Left ventricle myocardium inferior (tissue), 1 donor: ENCODE data around the gene S100A12. TPM values are rescaled to one million over a fixed set of nuclear protein-coding genes. Genes with fewer than 3 reads are reported as not detected.

Source experiments
- DNase-seq: peaks from one replicate; pipeline ENCODE4 v3.0.0-alpha.2; 2020
- H3K27ac ChIP-seq: fragments of 200-600 bp; replicated peaks from 2 replicates; pipeline ENCODE4 v1.8.0; 2021
- H3K27me3 ChIP-seq: fragments of 200-600 bp; 2 replicates; pipeline ENCODE4 v1.8.0; 2021; ENCODE audit warnings: low read depth
- H3K36me3 ChIP-seq: fragments of 200-600 bp; 2 replicates; pipeline ENCODE4 v1.8.0; 2021
- H3K4me1 ChIP-seq: fragments of 200-600 bp; 2 replicates; pipeline ENCODE4 v1.8.0; 2021
- H3K4me3 ChIP-seq: fragments of 200-600 bp; 2 replicates; pipeline ENCODE4 v1.8.0; 2021; ENCODE audit warnings: mild to moderate bottlenecking, moderate library complexity
- H3K9me3 ChIP-seq: fragments of 200-600 bp; replicated peaks from 2 replicates; pipeline ENCODE4 v1.8.0; 2021
- intact Hi-C: fragments of 100-400 bp; cut with micrococcal nuclease; formaldehyde crosslinking; loops from one replicate; pipeline ENCODE4 v1.11.0; 2022
- total RNA-seq: library from RNA; stranded (reverse); fragmentation: NEBNext Ultra II Directional; extraction: Animal tissue kit (Norgen Biotek cat#: 25700); gene quantifications from one replicate; pipeline ENCODE4 v1.2.1, GENCODE V29; 2021
- TF ChIP-seq, protein P1 (sequence below): fragments of 200-600 bp; IDR thresholded peaks from 2 replicates; pipeline ENCODE4 v1.8.0; 2021; ENCODE audit warnings: antibody characterized with exemption, mild to moderate bottlenecking, borderline replicate concordance
- donor health status: DM: no; HTN: yes; CAD: no; lungs with severe emphysema.

The S100A12 gene
- total RNA-seq, 1 donor from 2014 or later: 2.3 TPM

DNA sequence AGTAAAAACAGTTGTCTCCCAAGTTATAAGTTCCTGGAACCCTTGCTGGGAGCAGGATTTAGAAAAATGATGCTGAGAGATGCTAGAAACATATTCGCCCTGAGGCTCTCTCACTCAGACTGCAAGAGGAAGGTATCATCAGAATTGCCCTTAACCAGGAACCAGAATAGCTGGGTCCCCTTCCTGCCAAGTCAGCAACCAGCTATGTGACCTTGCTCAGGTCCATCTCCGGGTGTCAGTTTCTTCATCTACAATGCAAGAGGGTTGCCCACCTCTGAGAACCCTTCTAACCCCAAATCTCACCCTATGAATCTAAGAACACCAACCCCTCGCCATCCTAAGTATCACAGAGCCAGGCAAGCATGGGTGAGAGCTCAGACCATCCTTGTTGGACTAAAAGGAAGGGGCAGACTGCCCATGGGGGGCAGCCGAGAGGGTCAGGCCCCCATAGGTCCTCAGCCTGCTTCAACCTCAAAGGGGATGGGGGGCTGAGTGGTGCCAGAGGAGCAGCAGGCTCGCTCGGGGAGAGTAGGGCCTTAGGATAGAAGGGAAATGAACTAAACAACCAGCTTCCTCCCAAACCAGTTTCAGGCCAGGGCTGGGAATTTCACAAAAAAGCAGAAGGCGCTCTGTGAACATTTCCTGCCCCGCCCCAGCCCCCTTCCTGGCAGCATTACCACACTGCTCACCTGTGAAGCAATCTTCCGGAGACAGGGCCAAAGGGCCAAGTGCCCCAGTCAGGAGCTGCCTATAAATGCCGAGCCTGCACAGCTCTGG lies 18.2 kb downstream of the S100A12 start:
- TF ChIP-seq, protein P1, sequence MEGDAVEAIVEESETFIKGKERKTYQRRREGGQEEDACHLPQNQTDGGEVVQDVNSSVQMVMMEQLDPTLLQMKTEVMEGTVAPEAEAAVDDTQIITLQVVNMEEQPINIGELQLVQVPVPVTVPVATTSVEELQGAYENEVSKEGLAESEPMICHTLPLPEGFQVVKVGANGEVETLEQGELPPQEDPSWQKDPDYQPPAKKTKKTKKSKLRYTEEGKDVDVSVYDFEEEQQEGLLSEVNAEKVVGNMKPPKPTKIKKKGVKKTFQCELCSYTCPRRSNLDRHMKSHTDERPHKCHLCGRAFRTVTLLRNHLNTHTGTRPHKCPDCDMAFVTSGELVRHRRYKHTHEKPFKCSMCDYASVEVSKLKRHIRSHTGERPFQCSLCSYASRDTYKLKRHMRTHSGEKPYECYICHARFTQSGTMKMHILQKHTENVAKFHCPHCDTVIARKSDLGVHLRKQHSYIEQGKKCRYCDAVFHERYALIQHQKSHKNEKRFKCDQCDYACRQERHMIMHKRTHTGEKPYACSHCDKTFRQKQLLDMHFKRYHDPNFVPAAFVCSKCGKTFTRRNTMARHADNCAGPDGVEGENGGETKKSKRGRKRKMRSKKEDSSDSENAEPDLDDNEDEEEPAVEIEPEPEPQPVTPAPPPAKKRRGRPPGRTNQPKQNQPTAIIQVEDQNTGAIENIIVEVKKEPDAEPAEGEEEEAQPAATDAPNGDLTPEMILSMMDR: no peak
- Histone ChIP-seq H3K36me3 (no peaks in the 10 kb centered on the region), H3K4me3 (no peak overlapping the region), H3K27ac (peak overlapping the region; percentile 27), H3K4me1 (peaks cover 17% of the 10 kb centered on the region), H3K27me3 (peaks cover 9% of the 10 kb centered on the region), H3K9me3 (no peaks in the 10 kb centered on the region)
- peak; percentile 65 for DNase-seq
- intact Hi-C loops: no loop called here

DNA sequence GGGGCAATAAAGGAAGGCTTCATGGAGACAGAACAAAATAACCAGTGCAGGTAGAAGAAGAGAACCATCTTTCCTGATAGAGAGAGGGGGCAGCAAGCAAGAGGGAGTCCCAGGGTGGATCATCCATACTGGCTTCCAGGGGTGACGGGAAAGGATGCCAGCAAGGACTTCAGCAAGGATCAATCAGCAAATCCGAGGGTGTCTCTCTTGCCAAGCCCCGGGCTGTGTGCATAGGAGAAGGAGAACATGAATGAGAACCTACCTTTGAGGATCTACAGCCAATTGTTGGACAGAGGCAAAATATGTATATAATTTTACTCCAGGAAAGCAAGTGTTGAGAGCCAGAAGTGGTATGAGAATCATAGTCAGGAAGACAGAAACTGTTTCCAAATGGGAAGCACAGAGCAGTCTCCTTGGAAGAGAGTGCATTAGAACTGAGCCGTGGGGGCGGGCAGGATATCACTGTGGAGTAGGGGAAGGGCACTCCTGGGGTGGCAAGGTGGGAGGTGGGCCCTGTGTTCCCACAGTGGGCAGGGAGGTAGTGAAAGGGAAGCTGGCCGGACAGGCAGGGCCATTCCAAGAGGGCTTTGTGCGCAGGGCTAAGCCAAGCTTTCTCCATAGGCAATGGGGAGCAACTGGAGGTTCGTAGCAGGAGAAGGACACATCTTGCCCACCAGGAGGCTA lies 18.9 kb downstream of the S100A12 start:
- Histone ChIP-seq H3K4me3 (no peak overlapping the region), H3K27ac (no peak overlapping the region), H3K9me3 (no peaks in the 10 kb centered on the region), H3K36me3 (no peaks in the 10 kb centered on the region), H3K27me3 (peaks cover 16% of the 10 kb centered on the region), H3K4me1 (peaks cover 17% of the 10 kb centered on the region)
- intact Hi-C loops: no loop called here
- TF ChIP-seq, protein P1: no peak
- no peak for DNase-seq

DNA sequence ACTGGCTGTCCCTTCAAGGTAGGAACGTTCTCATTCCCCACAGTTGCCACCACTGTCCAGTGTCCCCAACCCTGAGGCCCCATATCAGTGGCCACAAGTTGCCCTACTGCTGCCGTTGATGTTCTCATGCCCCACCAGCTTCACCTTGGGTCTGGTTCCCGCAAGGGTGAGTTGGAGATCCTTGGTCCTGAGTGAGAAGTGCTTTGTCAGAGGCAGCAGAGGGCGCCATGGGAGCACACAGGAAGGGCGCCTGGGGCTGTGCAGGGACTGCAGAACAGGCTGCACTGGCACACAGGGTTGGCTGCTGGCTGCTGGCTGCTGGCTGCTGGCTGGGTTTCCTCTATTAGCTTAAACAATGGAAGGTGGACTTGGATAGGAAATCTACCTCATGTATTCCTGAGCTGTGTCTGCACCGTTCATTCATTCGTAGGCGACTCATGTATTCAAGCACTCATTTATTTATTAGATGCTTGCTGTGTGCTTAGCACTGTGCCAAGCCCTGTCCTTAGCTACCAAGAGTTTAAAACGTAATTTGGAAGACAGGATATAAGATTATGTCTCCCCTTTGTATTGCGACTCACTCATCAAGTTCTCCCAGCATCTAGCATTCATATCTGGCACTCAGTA lies 19.9 kb downstream of the S100A12 start:
- H3K27ac ChIP-seq: no peak overlapping the region
- intact Hi-C loops: no loop called here
- DNase-seq: peak; percentile 61

DNA sequence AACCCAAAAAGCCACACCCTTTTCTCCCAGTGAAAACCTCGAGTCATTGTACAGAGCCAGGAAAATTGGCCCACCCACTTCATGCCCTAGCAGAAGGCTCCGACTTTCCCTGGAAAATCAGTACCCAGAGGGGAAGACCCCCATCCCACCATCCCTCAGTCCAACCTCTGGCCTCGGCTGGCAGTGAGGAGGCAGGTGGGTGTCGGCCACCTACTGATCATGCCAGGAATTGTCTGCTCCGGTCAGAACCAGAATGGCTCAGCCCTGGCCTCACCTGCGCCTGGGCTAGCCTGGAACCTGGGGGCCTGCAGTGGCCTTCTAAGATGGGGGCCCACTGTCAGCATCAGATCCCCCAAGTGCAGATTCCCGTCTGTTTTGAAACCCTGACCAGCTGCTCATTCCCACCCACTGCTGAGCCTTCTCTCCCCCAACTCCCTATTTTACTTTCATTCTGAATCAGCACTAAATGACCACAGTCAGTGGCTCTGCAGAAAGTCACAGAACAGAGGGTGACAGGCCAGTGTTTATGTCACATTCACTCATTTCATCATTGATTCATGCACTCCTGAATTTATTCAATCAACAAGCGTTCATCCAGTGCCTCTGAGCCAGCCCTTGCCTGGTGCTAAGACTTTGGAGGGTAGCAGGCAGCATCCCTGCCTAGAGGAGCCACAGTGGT lies 20.8 kb downstream of the S100A12 start:
- Histone ChIP-seq H3K9me3 (no peaks in the 10 kb centered on the region), H3K27me3 (peaks cover 33% of the 10 kb centered on the region), H3K27ac (no peak overlapping the region), H3K36me3 (no peaks in the 10 kb centered on the region), H3K4me1 (no peaks in the 10 kb centered on the region), H3K4me3 (no peak overlapping the region)
- TF ChIP-seq, protein P1: no peak
- no peak for DNase-seq
- intact Hi-C loops: loop anchor here (5.0 kb wide), 1 partner anchor 143 kb away; no protein-coding TSS in a partner anchor

More for the DNA sequence above, 19.9 kb downstream of the S100A12 start:
- peaks cover 26% of the 10 kb centered on the region for H3K27me3 ChIP-seq
- H3K36me3 ChIP-seq: no peaks in the 10 kb centered on the region
- H3K4me3 ChIP-seq: no peak overlapping the region
- no peaks in the 10 kb centered on the region for H3K9me3 ChIP-seq
- peaks cover 8% of the 10 kb centered on the region for H3K4me1 ChIP-seq
- TF ChIP-seq, protein P1: peak; percentile 49
